ENCODE data around the gene AQP11.
A peak's percentile ranks its signal among the peaks of the same experiment; 100 is the strongest.
"Not testable (repeated sequence)": the region's sequence is repeated elsewhere in the genome, so short reads cannot be mapped to it uniquely, and the experiment has no call there.

Gene AQP11

DNA sequence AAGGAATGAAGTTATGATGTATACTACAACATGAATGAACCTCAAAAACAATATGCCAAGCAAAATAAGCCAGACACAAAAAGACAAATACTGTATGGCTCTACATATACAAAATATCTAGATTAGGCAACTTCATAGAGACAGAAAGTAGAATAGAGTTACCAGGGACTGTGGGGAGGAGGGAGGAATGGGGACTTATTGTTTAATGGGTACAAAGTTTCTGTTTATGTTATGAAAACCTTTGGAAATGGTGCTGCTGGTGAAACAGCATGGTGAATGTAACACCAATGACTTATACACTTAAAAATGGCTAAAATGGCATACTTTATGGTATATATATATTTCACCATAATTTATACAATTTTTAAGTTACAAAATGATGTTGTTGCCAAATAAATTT is 4.1 kb downstream of the AQP11 start:
- no peak for DNase-seq

DNA sequence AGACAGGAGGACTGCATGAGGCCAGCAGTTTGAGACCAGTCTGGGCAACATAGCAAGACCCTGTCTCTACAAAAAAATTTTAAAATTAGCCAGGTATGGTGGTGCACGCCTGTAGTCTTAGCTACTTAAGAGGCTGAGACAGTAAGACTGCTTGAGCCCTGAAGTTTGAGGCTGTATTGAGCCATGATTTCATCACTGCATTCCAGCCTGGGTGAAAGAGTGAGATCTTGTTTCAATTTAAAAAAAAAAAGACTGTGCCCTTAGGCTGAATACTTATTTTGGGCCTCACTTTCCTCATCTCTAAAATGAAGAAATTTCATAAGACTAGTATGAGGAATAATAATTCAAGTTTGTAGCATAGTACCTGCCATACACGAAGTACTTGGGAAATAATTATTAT is 6.9 kb downstream of the AQP11 start:
- DNase-seq = no peak

DNA sequence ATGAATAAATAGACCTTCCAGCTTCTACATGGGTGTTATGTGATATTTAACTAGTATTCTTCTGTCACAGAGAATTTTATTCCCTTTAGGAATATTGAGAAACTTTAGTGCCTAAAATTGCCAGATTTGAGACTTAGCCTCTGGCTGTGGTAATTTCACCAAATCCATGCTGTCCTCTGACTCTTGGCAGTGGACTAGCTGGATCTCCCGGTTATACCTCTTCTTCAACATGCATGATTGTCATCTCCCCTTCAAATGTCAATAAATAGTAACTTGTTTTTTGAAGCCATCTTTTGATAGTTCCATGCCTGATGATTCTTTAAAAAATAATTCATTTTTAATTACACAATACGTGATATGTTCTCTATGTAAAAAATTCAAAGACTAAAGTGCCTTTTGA is 8.4 kb downstream of the AQP11 start:
- no peak for DNase-seq

DNA sequence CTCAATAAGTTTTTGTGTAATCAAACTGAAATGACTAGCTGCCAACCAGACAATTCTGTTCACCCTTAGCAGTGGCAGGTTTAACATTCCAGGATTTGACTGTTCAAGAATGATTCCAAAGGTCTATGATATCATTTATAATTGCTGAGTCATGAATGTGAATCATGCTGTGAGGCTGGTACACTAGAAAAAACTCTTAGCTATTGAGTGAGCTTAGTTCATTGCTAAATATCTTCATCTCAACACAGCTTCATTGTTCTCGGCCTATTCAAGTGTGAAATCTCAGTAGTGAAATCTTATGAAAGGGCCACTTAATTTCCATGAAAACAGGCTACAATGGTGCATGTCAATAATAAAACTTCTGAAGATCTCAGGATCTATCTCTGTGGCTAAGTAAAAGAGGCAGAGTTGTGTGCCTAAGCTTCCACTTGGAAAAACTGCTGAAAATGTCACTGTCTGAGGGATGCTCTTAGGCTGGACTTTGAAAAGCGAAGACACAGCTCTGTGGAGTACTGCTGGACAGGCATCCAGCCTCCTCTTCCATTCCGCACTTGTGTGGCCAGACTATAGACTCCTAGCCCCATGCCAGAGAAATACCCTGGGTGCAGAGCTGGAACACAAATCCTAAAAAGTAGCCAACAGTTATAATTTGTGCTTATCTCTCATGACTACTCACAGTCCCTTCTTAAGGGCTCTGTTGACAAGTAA is 12.8 kb downstream of the AQP11 start:
- DNase-seq = no peak

DNA sequence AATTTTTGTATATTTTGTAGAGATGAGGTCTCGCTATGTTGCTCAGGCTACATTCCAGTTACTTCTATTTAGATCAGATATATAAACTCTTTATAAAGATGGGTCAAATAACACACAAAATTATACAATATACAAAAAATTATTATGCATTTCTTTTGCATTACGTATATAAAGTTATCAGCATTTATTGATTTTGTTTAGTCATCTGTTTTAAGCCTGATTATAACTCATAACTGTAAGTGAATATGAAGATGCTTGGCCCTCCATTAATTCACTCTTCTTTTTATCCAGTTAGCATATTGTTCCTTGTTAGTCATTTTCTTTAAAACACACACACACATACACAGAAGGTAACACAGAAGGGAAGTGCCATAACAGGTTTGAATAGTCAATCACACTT is 14.5 kb downstream of the AQP11 start:
- no peak for DNase-seq

DNA sequence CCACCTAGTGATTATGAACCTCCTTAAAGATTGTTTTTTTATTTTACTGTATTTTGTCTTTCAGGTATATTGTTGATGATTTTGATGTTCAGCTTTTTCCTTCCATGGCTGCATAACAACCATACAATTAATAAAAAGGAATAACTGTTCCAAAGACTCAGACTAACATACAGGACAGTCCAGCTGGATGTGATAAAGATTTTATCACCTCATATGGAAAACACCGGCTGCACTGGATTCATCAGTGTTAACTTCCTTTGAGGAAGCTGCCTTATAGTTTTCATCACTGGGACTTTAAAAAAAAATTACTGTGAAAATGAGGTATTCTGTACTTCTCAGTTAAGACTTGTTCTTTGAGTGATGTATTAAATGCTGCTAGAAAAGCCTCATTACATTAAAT is 19.5 kb downstream of the AQP11 start:
- DNase-seq = no peak

DNA sequence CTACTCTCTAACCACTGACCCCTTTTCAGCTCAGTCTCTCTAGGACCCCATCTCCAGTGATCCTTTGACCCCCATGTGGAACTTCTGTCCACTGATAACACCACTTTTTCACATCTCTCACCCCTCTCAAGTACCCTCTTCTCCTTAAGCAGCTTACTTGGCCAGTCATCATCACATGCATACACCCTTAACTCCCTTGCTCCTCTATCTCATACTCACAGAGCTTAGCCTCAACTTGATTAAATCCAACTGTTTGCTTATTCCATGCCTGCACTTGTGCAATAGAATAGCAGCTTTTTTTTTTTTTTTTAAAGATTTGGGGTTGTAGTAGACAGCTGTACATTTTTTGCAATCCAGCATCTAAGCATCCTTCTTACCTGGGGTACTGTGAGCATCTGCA is 22.2 kb downstream of the AQP11 start:
- DNase-seq = no peak

DNA sequence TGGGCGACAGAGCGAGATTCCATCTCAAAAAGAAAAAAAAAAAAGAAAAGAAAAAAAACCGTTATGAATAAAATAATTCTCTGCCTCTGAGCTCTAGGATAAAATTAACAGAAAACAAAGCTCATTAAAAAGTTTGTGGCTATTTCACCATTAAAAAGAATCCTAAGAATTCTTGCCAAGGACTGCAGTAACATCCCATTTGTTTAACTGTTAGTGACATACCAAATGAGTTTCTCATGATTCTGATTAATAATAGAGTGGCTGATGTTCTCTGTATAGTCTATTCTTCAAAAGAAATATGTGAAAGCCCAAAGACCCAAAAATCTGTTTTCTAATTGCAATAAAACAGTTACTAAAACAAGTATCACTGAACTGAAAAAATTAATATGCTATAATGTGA is 28.1 kb downstream of the AQP11 start:
- DNase-seq = no peak

DNA sequence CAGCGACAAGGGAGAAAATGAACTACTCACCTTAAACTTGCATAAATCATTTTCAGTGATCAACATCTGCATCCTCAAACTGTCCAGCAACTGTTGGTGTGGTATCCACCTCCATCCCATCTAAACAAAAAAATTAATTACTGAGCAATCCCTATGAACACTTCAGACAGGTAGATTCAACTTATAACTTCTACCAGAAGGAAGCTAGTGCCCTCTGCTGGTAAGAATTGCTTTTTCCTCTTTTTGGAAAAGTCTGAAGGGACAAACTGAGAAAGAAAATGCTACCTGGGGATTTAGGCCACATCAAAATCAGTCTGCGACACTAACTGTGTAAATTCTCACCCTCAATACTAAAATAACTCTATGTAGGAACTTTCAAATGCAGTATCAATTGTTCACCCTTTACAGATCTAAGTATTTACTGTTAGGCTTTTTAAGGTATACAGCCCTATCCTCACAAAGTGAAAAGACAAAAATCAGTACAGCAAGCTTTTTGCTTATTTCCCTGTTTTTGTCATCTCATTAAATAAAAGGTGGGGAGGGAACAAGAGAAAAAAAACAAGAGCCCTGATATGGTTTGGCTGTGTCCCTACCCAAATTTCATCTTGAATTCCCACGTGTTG is 29.9 kb downstream of the AQP11 start:
- DNase-seq = no peak

DNA sequence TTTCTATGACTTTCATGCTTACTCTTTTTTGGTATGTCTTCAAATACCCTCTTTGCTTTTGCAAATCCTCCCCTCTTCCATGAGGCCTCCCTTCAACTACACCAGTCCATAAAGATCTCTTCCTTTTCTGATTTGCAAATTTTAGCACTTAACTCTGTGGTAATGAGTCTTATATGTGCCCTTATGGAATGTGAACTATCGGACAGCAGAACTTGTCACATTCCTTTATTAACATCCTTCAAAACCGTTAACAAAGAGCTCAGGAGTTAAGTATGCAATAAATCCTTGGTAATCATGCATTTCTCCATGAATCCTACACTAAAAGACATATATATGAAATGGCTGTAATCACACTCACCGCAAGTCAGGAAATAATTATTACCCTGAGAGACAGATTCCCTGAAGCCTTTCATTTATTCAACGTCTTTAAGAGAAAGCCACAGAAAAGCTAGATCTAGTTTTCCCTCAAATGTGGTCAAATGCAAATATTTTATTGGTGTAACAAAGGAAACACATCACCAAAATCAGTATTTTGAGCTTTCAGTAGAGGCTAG is 40.5 kb downstream of the AQP11 start:
- DNase-seq = no peak

DNA sequence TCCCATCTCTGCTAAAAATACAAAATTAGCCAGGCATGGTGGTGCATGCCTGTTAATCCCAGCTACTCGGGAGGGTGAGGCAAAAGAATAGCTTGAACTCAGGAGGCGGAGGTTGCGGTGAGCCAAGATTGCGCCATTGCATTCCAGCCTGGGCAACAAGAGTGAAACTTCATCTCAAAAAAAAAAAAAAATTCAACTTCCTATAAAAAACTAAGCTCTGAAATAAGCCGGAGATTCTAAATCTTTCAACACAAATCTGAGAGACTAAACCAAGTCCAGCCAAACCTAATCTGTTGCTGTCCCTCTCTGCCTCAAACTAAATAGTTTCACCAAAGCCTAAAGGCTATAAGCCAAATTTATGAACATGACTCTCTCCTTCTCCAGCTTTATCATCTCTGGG is 44.2 kb downstream of the AQP11 start:
- not testable (repeated sequence) for DNase-seq

DNA sequence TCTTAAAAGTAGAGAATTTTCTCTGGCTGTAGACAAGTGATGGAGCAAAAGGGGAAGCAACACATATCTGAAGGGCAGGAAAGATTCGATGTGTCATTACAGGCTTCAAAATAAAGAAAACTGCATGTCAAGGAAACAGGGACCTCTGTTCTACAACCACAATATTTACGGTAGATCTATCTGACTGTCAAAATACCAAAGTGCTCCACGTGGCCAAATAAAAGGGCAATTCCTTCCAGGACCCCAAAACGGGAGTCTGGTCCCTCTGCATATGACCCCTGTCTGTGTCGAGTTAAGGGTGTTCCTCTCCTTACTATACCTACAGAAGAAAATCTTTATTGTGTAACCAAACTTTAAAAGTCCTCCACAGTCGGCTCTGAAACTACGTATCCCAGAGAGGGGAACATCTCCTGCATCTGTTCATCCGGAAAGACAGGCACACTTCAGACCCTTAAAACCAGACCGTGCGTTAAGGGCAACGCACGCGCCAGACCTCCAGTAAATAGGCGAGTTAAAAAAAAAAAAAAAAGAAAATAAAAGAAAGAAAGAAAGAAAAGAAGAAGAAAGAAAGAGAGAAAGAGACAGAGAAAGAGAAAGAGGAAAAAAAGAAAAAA is 47.1 kb downstream of the AQP11 start:
- no peak for DNase-seq

DNA sequence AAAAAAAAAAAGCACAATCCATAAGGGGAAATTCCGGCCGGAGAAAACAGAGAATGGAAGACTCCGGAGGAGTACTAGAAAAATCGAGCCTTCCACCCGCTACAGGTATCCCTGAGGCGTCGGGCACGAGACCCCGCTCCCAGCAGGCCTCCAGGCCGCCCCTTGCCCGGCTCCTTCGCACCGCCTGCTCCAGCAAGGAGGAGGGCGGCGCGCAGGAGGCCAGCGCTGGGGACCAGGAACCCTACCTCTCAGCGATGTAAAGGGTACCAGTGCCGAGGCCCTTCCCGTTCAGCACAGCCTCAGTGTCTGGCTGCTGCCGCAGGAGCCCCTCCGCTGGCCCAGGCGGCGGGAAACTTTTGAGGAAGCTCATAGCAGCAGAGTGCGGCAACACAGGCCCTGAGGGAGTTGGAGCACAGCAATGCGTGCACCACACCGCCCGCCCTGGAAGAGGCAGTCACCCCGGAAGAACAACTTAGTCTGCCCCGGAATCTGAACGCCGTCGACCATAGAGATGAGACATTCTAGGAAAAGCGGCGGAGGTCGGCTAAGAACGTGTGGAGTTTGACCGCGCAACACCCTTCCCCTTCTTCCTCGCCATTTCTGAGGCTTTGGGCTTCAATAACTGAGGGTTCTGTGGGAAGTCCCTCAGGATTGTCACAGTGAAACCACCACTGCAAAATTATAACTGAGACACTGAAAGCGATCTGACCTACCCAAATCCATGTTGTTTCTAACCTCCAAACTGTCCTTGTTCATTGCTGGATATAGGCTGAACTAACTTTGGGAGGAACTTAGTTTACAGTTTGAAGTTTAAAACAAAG is 47.8 kb downstream of the AQP11 start, which contains the start of gene CLNS1A:
CLNS1A (minus strand) TSS at position 450 of the 821 bp plus-strand sequence; CDS start at position 370, 80 bp downstream.
- peak; percentile 77 for DNase-seq

DNA sequence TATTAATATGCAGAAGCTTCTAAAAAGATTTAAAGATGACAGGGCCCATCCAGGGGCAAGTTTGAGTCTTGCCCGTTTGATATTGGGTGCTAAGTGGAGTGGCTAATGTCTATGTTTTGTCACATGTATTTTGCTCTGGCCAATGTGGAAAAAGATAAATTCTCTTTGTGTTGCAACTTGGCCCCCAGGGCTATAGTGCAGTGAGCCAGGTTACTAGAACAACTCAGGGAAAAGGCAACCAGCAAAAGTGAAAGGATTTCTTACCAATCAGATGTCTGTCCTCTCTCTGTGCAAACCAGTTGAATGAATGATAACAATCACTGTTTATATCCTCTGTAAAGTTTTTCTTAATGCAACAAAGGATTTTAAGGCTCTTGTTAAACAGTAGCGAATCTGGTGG is 52.5 kb downstream of the AQP11 start:
- no peak for DNase-seq

DNA sequence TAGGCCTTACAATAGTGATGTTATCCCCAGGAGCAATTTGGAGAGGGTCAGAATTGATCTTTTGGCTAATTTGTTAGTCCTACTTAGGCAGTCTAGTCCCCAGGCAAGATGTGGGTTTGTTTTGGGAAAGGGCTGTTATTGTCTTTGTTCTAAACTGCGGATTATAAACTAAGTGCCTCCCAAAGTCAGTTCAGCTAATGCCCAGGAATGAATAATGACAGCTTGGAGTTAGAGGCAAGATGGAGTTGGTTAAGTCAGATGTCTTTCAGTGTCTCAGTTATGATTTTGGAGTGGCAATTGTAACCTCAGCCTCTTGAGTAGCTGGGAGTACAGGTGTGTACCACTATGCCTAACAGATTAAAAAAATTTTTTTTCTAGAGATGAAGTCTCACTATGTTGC is 55.1 kb downstream of the AQP11 start:
- DNase-seq = no peak

DNA sequence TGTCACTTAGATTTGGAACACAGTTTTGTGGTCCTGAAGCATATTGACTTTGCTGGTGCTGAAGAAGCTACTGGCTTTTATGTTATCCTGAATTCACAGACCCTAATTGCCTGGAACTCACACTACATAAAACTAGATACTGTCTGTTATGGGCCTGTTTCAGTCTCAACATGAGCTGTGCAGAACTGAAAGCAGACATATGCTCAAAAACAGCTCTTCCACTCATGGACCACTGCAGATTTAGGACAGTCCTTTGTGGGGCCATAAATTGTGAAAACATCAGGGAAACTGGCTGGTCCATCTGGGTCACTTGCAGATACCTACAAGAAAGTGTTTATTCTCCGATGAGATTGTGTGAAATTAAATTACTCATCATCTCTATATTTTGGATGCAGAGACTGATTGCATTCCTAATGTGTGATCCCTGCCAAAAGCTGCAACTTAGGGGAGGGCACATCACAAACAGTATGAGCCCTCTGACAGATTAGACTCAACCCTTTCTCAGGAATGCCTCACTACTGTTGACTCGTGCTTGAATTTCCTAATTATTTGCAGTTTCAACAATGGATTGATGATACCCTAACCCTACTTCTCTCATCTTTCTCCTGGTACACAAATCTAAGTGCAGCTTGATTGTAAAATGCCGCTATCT is 58.0 kb downstream of the AQP11 start:
- DNase-seq = no peak

DNA sequence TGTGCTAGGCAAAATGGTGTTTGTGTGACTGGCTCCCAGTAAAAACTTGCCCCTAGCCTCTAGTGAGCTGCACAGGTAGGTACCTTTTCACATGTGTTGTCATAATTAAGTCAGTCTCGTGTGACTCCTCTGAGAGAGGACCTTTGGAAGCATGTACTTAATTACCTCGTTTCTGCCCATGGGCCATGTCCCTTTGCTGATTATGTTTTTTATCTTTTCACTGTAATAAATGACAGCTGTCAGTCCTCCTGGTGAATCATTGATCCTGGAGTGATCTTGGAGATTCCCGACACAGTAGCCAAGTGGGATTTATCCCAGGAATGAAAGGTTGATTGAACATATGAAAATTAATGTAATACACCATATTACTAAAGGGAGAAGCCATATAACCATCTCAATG is 60.4 kb downstream of the AQP11 start:
- DNase-seq = no peak

DNA sequence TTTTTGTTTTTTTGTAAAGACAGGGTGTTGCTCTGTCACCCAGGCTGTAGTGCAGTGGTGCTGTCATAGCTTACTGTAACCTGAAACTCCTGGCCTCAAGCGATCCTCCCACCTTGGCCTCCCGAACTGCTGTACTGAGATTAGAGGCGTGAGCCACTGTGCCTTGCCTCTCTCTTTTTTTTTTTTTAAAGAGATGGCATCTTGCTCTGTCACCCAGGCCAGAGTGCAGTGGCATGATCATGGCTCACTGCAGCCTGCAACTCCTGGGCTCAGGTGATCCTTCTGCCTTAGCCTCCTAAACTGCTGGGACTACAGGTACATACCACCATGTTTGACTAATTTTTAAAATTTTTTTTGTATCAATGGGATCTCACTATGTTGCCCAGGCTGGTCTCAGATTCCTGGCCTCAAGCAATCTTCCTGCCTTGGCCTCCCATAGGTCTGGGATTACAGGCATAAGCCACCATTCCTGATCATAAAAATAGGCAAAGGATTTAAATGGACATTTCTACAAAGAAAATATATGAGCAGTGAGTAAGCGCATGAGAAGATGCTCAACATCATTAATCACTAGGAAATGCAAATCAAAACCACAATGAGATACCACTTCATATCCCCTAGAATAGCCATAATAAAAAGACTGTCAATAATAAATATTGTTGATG is 65.1 kb downstream of the AQP11 start:
- DNase-seq = no peak

DNA sequence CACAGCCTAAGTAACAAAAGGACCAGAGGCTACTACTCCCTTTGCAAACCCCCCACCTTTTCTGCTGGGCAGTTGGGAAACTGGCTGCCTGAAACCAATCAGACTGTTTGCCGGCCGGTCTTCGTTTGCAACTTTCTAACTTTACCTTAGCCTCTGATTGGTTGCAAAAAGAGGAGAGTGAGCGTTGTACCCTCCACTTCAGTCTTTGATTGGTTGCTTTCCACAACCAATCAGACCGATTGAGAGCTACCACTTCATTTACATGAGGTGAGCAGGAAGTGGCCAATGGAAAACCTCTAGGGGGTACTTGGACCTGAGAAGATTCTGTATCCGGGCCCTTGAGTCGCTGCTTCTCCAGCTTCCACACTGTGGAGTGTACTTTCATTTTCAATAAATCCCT is 66.6 kb downstream of the AQP11 start:
- DNase-seq = no peak

DNA sequence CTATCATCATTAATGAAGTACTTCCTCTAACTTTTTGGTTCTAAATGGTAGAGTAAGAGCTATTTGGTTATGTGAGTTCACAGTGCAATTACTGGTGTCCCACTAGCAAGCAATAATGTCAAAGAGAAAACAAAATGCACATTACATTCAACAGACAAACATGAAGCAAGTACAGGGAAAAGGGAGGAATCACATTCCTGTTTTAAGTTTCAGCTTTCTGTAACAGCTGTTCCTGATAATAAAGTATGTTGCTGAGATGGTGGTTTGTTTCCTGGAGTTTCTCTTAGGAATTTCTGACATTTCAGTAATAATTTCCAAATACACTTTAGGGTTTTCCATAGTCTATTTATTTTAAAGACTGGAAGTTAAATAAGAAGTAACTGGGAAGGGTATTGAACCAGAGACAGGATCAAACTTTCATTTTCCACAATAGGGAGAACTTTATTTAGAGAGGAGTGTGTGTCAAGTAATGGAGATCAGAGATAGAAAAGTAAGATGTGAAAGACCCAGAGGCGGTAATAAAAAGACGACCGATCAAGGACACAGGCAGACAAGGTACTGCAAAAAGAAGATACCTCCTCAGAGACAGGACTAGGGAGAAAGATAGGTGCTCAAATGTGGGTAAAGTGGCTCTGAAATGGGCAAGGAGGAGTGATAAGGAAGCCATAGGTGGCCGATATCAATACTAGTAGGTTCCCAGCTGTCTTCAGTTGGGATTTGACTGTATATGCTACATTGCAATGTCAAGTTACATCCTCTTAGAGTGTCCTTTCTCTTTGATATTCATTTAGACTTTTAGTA is 68.7 kb downstream of the AQP11 start:
- no peak for DNase-seq

All from stimulated activated naive CD4-positive, alpha-beta T cell treated with Interleukin-2 at 50 U/mL for 16 hours (primary cell).